PC-9 (cell line): ENCODE measurements around the gene ELP1. TPM values are rescaled to one million over a fixed set of nuclear protein-coding genes. Genes with fewer than 3 reads are reported as not detected.

Source experiments
- BruUV-seq: library from RNA; stranded (reverse); fragments of 400-500 nt; replicated peaks from 2 replicates; lab custom pipeline; 2021; lab: Mats Ljungman, UMichigan
- CTCF ChIA-PET: fragments of 300-600 bp; sonication (Branson Sonifier 250); formaldehyde crosslinking; loops from one replicate; lab custom pipeline; 2022; ENCODE audit warnings: antibody characterized with exemption; lab: Charles Lee
- POLR2A ChIA-PET: fragments of 300-600 bp; sonication (Branson Sonifier 250); formaldehyde crosslinking; loops from one replicate; lab custom pipeline; 2022; ENCODE audit warnings: antibody characterized with exemption; ENCODE audit not compliant: unreplicated experiment; lab: Charles Lee
- DNase-seq, 2 experiments: peaks; one replicate each; pipeline versions ENCODE4 v3.0.0 to v3.0.0-alpha.2; 2015 to 2022; ENCODE audit warnings: mixed read lengths in 1 of 2
- H2AFZ ChIP-seq: fragments of 200-600 bp; sonication (generic); 2 replicates; pipeline ENCODE4 v1.8.1; 2017; ENCODE audit warnings: antibody characterized with exemption
- H3F3A ChIP-seq: fragments of 200-600 bp; sonication (generic); 2 replicates; pipeline ENCODE4 v1.8.1; 2017; ENCODE audit warnings: antibody characterized with exemption, mild to moderate bottlenecking, low read depth; ENCODE audit not compliant: insufficient read depth
- H3K27ac ChIP-seq: fragments of 200-600 bp; sonication (generic); 2 replicates; pipeline ENCODE4 v1.6.1; 2016; ENCODE audit warnings: mixed run types
- H3K27me3 ChIP-seq: fragments of 200-600 bp; sonication (generic); 2 replicates; pipeline ENCODE4 v1.6.1; 2016; ENCODE audit warnings: low read depth, mixed run types; ENCODE audit not compliant: insufficient read depth
- H3K36me3 ChIP-seq: fragments of 200-600 bp; sonication (generic); 2 replicates; pipeline ENCODE4 v1.6.1; 2016; ENCODE audit warnings: low read depth, mixed run types
- H3K4me1 ChIP-seq: fragments of 200-600 bp; sonication (generic); replicated peaks from 2 replicates; pipeline ENCODE4 v1.6.1; 2016; ENCODE audit warnings: mixed run types; ENCODE audit not compliant: insufficient read depth
- H3K4me2 ChIP-seq: fragments of 200-600 bp; sonication (generic); 2 replicates; pipeline ENCODE4 v1.6.1; 2017; ENCODE audit warnings: mixed run types
- H3K4me3 ChIP-seq: fragments of 200-600 bp; sonication (generic); 2 replicates; pipeline ENCODE4 v1.6.1; 2016; ENCODE audit warnings: mixed run types
- H3K79me2 ChIP-seq: fragments of 200-600 bp; sonication (generic); 2 replicates; pipeline ENCODE4 v1.6.1; 2017; ENCODE audit warnings: low read depth, mixed run types
- H3K9me2 ChIP-seq: fragments of 200-600 bp; sonication (generic); 2 replicates; pipeline ENCODE4 v1.8.1; 2017; ENCODE audit warnings: mild to moderate bottlenecking; ENCODE audit not compliant: insufficient read depth
- H3K9me3 ChIP-seq: fragments of 200-600 bp; sonication (generic); 2 replicates; pipeline ENCODE4 v1.8.1; 2016; ENCODE audit warnings: low read depth; ENCODE audit not compliant: insufficient read depth
- H4K20me1 ChIP-seq: fragments of 200-600 bp; sonication (generic); 2 replicates; pipeline ENCODE4 v1.8.1; 2017; ENCODE audit not compliant: insufficient read depth
- EZH2 ChIP-seq: fragments of 200-600 bp; sonication (generic); IDR thresholded peaks from 2 replicates; pipeline ENCODE4 v1.8.0; 2017; ENCODE audit warnings: antibody characterized with exemption, low read depth
- intact Hi-C: fragments of 100-400 bp; cut with micrococcal nuclease; formaldehyde crosslinking; loops from one replicate; pipeline ENCODE4 v1.10.0; 2022; ENCODE audit not compliant: unreplicated experiment
- total RNA-seq: library from RNA; stranded (reverse); gene quantifications from 2 replicates; pipeline ENCODE4 v1.2.3, GENCODE V29; 2021
- TF ChIP-seq, protein P1 (sequence below): fragments of 200-600 bp; sonication (generic); conservative IDR thresholded peaks from 2 replicates; pipeline ENCODE4 v1.6.1; 2017; ENCODE audit warnings: mixed run types, antibody characterized with exemption, mild to moderate bottlenecking, moderate library complexity

The ELP1 gene
- total RNA-seq, 1 experiment from 2014 or later = 35.1 TPM

DNA sequence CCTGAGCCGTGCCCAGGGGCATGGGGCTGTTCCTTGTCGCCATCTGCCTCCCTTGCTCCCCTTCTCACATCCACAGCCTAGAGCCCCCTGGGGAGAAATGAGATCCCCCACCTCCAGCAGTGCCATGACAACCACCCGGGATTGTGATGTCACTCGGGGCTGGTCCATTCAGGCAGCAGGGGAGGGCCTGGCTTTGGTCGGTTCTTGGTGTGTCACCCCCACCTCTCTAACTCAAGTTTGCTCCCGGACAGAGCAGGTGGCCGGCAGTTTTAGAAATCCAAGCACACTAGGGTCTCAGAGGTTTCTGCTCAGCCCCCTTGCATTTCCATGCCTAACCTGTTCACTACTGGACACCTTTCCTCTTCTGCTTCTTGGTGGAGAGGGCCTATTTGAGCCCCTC, 78.0 kb downstream of the ELP1 start, which contains the start of gene ACTL7B:
Gene ACTL7B (minus strand): TSS at position 99 of the 400 bp plus-strand sequence. CDS start 56 bp downstream, at position 43.
- Histone ChIP-seq H2AFZ (no peak within 1 kb of the TSS), H3K4me1 (no peaks in the 10 kb centered on the region; the same call in 1 of the 2 replicates), H3K4me3 (no peak within 1 kb of the TSS), H3K36me3 (no peaks in the 10 kb centered on the region), H3K27me3 (no peaks in the 10 kb centered on the region), H3K9me3 (peaks cover 6% of the 10 kb centered on the region; the same call in 1 of the 2 replicates), H4K20me1 (no peaks in the 10 kb centered on the region), H3F3A (no peaks in the 10 kb centered on the region), H3K79me2 (no peaks in the 10 kb centered on the region), H3K27ac (no peak within 1 kb of the TSS), H3K9me2 (no peaks in the 10 kb centered on the region), H3K4me2 (no peak within 1 kb of the TSS)
- no TSS peak for BruUV-seq
- TF ChIP-seq, protein P1, sequence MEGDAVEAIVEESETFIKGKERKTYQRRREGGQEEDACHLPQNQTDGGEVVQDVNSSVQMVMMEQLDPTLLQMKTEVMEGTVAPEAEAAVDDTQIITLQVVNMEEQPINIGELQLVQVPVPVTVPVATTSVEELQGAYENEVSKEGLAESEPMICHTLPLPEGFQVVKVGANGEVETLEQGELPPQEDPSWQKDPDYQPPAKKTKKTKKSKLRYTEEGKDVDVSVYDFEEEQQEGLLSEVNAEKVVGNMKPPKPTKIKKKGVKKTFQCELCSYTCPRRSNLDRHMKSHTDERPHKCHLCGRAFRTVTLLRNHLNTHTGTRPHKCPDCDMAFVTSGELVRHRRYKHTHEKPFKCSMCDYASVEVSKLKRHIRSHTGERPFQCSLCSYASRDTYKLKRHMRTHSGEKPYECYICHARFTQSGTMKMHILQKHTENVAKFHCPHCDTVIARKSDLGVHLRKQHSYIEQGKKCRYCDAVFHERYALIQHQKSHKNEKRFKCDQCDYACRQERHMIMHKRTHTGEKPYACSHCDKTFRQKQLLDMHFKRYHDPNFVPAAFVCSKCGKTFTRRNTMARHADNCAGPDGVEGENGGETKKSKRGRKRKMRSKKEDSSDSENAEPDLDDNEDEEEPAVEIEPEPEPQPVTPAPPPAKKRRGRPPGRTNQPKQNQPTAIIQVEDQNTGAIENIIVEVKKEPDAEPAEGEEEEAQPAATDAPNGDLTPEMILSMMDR = no peak
- no peak for TF ChIP-seq EZH2
- DNase-seq = no peak
- intact Hi-C loops = no loop called here
- ChIA-PET POLR2A (no interaction called here), CTCF (no interaction called here)

- BruUV-seq = no TSS peak
- Histone ChIP-seq H4K20me1 (no peaks in the 10 kb centered on the region), H3K79me2 (no peaks in the 10 kb centered on the region), H3K36me3 (no peaks in the 10 kb centered on the region), H3K4me1 (no peaks in the 10 kb centered on the region; the same call in 1 of the 2 replicates), H3K27ac (no peak overlapping the region), H3F3A (no peaks in the 10 kb centered on the region), H3K9me2 (no peaks in the 10 kb centered on the region), H3K27me3 (no peaks in the 10 kb centered on the region), H3K4me2 (no peak overlapping the region), H2AFZ (no peak overlapping the region), H3K9me3 (peaks cover 6% of the 10 kb centered on the region; the same call in 1 of the 2 replicates), H3K4me3 (no peak overlapping the region)
- intact Hi-C loops = no loop called here
- no peak for DNase-seq
- POLR2A ChIA-PET = no interaction called here
- CTCF ChIA-PET = no interaction called here
- TF ChIP-seq, protein P1 = no peak
- no peak for TF ChIP-seq EZH2
Observed at GRCh38 chr9:108855529-108855886, 78.4 kb downstream of the ELP1 start.

DNA sequence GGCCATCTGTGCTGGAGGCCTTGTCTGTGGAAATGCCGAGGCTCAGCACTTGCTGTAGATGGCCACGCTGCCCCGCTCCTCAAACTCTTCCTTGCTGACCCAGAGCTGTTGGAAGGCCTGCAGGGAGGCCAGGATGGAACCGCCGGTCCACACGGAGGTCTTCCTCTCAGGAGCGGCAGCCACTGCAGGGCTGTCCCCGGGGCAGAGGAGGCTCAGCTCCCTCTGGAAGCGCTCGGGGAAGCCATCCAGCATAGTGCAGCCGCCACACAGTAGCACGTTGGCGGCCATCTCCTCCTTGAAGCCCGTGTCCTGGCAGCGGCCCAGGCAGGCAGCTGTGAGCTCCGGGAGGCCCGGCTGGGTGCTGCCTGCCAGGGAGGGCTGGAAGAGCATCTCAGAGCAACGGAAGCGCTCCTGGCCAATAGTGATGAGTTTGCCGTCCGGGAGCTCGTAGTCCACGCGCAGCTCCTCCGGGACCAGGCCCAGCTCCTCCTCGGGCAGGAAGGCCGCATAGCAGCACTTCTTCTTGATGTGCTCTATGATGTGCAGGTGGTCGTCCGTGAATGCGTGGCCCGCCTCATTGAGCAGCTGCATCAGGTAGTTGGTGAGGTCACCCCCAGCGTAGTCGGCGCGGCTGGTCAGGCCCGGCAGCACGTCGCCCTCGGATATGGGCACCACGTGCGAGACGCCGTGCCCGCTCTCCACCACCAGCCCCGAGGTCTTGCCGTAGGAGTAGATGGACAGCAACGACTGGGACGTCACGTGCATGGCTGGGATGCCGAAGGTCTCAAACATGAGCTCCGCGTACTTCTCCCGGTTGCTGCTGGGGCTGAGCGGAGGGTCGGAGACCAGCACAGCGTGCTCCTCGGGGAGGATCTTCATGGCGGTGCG, 79.0 kb downstream of the ELP1 start:
- no peak for DNase-seq
- CTCF ChIA-PET = no interaction called here
- H3K4me2 ChIP-seq = no peak overlapping the region
- no peak for TF ChIP-seq EZH2
- TF ChIP-seq, protein P1 = no peak
- no peak overlapping the region for H3K4me3 ChIP-seq
- no TSS peak for BruUV-seq
- intact Hi-C loops = no loop called here
- peaks cover 6% of the 10 kb centered on the region; the same call in 1 of the 2 replicates for H3K9me3 ChIP-seq
- no peaks in the 10 kb centered on the region for H3K9me2 ChIP-seq
- POLR2A ChIA-PET = no interaction called here
- H4K20me1 ChIP-seq = no peaks in the 10 kb centered on the region
- H3K79me2 ChIP-seq = no peaks in the 10 kb centered on the region
- H3K36me3 ChIP-seq = no peaks in the 10 kb centered on the region
- no peak overlapping the region for H3K27ac ChIP-seq
- no peaks in the 10 kb centered on the region for H3F3A ChIP-seq
- H3K27me3 ChIP-seq = no peaks in the 10 kb centered on the region
- no peaks in the 10 kb centered on the region; the same call in 1 of the 2 replicates for H3K4me1 ChIP-seq
- no peak overlapping the region for H2AFZ ChIP-seq
